GM18499 (cell line): Measurements from ENCODE around the gene GPR101.

ENCODE experiments used
- ATAC-seq: cut with Tn5 transposase; IDR thresholded peaks from one replicate; pipeline ENCODE4 v1.9.1; 2021; ENCODE audit warnings: moderate number of reproducible peaks; ENCODE audit not compliant: insufficient read depth, unreplicated experiment

Gene GPR101, protein sequence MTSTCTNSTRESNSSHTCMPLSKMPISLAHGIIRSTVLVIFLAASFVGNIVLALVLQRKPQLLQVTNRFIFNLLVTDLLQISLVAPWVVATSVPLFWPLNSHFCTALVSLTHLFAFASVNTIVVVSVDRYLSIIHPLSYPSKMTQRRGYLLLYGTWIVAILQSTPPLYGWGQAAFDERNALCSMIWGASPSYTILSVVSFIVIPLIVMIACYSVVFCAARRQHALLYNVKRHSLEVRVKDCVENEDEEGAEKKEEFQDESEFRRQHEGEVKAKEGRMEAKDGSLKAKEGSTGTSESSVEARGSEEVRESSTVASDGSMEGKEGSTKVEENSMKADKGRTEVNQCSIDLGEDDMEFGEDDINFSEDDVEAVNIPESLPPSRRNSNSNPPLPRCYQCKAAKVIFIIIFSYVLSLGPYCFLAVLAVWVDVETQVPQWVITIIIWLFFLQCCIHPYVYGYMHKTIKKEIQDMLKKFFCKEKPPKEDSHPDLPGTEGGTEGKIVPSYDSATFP

GRCh38 chrX:137033774-137034507, at the start of gene GPR101:
GPR101 (minus strand) TSS chrX:137033995; CDS start chrX:137031674, 2,321 bp downstream.
- no peak for ATAC-seq

DNA sequence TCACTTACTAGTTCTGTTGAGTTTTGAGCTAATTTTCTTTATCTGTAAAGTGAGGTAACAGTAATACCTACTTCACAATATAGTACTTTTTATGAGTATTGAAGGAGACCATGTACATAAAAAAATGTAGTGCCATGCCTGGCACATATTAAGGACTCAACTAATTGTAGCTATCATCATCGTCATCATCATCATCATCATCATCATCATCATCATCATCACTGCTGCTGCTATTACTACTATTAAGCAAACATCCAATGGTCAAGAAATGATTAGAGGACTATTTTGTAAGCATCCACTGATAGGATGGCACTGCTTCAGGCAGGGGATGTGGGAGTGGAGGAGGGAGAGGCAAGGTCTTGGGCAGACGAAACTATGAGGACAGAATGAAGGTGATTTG, 47.4 kb upstream of the GPR101 start:
- ATAC-seq: no peak

DNA sequence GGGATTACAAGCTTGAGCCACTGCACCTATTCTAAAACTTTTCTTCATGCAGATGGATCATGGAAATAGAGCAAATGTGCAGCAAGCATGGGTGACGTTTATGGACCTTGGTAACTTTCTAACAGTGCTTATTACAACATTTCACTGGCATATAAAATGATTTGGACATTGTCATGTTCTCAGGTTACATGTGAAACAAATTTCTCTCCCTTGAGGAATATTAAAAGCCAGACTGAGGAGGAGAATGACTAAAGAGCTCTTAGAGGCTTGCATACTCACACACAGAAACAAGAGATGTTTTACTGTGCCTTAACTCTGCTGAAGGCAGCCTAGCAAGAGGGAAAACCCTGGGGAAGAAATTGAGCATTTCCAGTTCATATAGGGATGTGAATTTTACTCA, 38.6 kb upstream of the GPR101 start:
- no peak for ATAC-seq

GRCh38 chrX:137071596-137071995, 37.8 kb upstream of the GPR101 start:
- no peak for ATAC-seq

- no peak for ATAC-seq
These were observed 33.4 kb upstream of the GPR101 start for GRCh38 chrX:137067147-137067546.

DNA sequence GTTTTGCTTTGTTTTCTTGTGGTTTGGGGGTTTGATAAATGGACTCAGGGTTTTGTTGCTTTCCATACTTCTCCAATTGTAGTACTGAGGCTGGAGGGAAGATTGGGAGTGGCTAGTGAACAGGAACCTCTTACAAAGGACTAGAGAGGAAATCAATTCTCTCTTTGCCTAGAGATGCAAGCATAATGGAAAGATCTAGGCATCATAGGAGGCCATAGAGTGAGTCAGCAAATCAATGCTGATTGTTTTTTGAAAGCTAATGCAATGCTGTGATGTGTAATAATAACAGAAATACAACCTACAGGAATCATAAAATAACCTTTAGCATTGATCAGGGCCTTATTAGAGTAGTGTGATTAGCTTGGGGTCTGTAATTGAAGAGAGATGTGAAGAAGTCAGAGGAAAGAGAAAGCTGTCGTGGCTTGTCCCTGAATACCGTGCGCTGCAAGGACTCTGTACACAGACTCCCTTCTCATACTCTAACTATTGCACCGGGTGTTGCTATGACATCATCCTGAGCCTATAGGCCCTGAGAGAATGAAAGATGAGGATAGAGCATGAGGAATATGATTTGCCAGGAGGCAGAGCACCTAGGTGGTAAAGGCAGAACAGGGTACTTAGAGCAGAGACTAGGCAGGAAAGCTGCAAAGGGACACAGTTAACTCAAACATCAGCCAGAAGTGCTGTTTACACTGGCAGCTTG, 29.3 kb upstream of the GPR101 start:
- ATAC-seq: no peak

DNA sequence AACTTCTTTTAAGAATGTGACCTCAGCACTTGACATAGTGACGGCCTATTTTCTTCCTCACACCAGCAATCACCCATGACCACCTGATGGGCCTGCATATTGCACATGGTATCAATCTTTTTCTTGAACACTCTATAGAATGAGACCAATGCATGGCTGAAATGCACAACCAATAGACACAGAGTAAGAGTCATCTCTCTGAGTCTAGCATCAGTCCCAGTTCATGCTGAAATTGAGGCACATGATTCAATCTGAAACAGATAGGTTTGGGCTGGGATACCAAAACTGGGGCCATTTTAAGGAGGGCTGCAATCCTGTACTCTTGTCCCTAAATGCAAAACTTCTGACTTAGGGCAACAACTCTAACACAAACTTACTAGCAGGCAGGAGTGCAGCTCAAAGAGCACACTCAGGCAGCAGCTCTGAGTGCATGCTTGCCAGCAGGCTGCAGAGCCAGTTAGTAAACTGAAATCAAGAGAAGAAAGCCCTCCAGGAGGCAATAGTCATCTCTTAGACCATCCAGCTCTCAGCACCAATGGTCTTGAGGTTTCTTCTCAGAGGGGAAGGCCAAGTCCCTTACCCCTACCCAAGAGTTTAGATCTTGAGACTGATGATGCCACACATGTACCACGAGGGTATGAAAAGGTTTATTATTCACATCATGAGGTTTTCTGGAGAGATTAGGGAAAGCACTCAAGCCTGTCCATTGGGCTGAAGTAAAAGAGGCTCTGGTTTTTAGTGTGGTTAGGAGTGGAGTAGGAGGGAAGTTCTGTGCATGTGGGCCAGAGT, 24.7 kb upstream of the GPR101 start:
- ATAC-seq: no peak

GRCh38 chrX:137052643-137053235, 18.9 kb upstream of the GPR101 start:
- no peak for ATAC-seq

DNA sequence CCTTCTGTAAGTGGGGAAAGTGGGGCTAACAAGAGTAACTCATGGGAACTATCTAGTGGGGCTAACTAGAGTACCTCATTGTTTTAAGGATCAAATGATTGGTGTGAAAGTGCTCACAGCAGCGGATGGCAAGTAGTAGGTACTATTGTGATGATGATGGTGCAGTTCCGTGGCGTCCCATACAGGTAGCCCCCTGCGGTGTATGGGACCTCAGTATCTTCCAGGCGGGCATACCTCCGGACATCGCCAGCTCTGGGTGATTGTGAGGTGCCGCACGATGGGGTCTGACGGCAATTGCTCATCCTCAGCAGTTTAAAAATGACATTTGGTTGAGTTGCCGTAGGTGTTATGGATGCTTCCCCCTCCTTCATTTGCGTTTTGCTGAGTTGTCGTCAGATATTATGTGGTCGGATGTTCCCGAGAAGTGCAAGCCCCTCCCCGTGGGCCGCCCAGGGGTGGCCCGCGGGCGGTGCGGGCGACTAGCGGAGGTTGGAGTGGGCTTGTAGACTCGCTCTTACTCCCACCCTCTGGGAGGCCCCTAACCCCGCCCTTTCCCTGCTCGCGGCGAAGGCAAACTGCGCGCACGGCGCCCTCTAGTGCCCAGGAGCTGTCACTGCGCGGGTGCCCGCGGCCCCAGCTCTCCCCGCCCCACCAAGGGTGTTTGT, 18.3 kb upstream of the GPR101 start:
- no peak for ATAC-seq

GRCh38 chrX:137044893-137045292, 11.1 kb upstream of the GPR101 start:
- ATAC-seq: no peak

GRCh38 chrX:137043736-137044135, 9.9 kb upstream of the GPR101 start:
- ATAC-seq: no peak

DNA sequence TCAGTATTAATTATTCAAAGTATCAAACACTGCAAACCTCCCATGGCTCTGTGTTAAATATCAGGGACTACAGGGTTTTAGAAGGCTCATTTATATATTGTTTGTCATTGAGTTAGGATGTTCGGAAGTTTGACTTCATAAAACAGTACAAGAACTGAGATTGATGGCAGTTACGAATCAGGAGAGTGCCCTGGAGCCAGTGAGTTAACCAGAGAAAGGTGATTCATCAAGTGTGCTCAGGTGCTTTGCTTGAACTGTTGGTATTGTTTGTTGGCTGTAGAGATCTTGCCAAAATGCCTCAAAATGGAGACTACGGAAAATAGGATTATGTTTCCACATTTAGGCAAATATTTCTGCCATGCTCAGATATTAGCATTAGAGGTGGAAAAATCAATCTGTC, 7.5 kb upstream of the GPR101 start:
- ATAC-seq: no peak

DNA sequence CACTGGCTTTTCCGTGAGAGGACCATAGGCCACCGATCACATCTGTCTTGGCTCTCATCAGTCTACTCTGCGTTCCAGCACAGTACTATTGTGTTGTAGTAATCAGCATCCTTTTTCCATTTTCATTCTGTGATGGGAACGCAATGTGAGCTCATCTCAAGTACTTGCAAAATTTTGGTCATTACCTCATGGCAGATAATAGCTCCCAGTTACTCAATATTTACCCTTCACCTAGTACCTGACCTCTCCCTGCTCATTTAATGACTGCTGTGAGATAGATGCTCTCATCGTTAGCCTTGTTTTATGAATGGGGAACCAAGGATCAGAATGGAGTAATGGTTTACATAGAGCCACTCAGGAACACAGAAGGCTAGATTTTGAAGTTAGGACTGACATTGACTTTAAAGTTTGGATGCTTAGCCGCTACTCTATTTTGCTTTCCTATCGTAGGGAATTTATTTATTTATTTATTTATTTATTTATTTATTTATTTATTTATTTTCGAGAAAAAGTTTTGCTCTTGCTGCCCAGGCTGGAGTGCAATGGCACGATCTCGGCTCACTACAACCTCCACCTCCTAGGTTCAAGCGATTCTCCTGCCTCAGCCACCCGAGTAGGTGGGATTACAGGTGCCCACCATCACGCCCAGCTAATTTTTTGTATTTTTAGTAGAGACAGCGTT, 6.5 kb upstream of the GPR101 start:
- no peak for ATAC-seq

DNA sequence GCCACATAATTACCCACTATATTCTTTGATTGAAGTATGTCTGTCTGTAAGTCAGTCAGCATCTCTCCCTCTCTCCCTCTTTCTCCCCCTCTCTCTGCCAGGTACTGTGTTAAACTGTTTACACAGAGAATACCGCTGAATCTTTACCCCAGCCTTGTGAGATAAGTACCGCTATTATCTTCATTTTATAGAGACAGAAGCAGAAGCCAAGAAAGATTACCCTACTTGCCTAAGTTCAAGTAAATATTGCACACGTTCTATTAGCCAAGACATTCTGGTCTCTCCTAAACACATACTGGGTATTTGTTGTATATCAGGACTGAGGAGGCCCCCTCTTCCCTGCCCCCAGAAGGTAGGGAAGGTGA, 695 bp upstream of the GPR101 start:
- ATAC-seq: no peak

DNA sequence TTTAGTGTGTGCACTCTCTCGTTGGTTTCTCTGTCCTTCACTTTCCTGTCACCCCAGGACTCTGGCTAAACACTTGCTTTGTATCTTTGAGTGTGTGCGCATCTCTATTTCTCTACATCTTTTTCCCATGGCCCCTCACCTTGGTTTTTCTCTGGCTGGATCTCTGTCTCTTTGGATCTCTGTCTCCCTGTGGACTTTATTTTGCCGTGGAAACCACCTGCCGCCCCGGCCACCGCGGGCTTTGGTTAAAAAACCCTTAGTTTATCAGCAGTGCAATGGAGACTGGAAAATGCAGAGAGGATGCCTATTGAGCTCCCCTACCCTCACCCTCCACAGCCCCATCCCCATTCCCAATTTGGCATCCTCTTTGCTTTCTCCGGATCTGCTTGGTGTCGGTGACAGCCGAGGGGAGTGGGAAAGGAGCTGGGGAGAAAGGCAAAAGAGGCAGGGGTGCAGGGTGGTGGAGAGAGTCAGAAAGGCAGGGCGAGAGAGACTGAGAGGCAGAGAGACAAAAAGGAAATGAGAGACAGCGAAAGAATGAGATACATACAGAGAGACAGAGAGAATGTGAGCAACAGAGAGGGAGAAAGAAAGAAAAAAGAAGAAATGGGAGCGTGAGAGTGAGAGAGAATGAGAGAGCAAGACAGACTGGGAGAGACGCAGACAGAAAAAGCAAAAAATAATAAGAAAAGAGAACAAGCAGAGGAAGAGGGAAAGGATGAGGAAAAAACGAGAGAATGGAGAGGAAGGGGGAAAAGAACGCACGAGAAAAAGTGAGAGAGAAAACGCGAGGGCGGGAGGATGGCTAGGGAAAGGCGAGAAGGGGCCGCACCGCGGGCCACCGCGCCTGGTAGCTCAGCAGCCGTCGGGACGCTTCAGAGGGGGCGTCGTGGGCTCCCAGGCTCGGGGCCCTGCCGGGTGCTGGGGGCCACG, 688 bp downstream of the GPR101 start:
- ATAC-seq: no peak

GRCh38 chrX:137032341-137032694, 1.5 kb downstream of the GPR101 start:
- peak; percentile 18 for ATAC-seq

DNA sequence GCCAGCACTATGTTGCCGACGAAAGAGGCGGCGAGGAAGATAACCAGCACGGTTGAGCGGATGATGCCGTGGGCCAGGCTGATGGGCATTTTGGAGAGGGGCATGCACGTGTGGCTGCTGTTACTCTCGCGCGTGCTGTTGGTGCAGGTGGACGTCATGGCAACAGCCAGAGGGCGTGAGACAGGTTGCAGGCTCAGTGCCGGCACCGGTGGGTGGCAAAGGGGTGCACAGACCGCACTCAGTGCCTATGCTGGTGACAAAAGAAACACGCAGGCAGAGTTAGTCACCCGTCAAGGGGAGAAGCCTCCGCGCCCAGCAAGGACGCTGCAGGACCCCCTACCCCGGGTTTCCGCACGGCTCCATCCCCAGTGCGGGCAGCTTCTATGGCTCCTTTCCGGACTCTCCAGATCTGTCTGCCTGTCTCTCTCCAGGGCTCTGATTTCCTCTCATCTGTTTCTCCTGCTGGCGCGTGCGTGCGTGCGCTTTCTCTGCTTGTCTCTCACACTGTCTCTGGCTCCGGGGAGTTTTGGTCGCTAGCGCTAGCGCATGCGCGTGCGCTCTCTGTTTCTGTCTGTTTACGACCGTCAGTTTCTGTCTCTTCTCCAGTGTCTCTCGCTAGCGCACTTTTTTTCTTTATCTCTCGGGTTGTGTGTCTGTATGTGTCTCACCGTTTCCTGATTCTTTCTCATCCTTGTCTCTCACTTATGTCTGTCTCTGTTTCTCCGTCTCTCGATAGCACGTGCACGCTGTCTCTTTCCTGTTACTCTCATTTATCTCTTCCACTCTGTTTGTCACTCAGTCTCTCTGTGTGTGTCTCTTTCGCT, 2.1 kb downstream of the GPR101 start:
- ATAC-seq: peak; percentile 63
